HEK293 (cell line): ENCODE measurements around the gene PRR36.
A peak's percentile ranks its signal among the peaks of the same experiment; 100 is the strongest.

Experiments
- INSM2 ChIP-seq: fragments of 450-650 bp; formaldehyde crosslinking; IDR thresholded peaks from 2 replicates; pipeline ENCODE4 v1.5.1; 2016; ENCODE audit warnings: missing biosample characterization, missing genetic modification characterization
- OVOL3 ChIP-seq: fragments of 450-650 bp; formaldehyde crosslinking; IDR thresholded peaks from 2 replicates; pipeline ENCODE4 v1.5.1; 2016; ENCODE audit warnings: missing biosample characterization, missing genetic modification characterization
- YY1 ChIP-seq: fragments of 450-650 bp; formaldehyde crosslinking; IDR thresholded peaks from 2 replicates; pipeline ENCODE4 v1.5.1; 2018; ENCODE audit warnings: missing biosample characterization, missing genetic modification characterization
- ZBTB20 ChIP-seq: fragments of 450-650 bp; formaldehyde crosslinking; IDR thresholded peaks from 2 replicates; pipeline ENCODE4 v1.5.1; 2016; ENCODE audit warnings: missing biosample characterization, missing genetic modification characterization
- ZFP41 ChIP-seq: fragments of 450-650 bp; formaldehyde crosslinking; IDR thresholded peaks from 2 replicates; pipeline ENCODE4 v1.5.1; 2016; ENCODE audit warnings: missing biosample characterization, missing genetic modification characterization, borderline replicate concordance
- ZNF114 ChIP-seq: fragments of 450-650 bp; formaldehyde crosslinking; IDR thresholded peaks from 2 replicates; pipeline ENCODE4 v1.5.0; 2017; ENCODE audit warnings: missing biosample characterization, missing genetic modification characterization
- ZNF132 ChIP-seq: fragments of 450-650 bp; formaldehyde crosslinking; IDR thresholded peaks from 2 replicates; pipeline ENCODE4 v1.5.1; 2017; ENCODE audit warnings: missing biosample characterization, missing genetic modification characterization, borderline replicate concordance
- ZNF214 ChIP-seq: fragments of 450-650 bp; formaldehyde crosslinking; IDR thresholded peaks from 2 replicates; pipeline ENCODE4 v1.5.1; 2017; ENCODE audit warnings: missing biosample characterization, mild to moderate bottlenecking, missing genetic modification characterization, borderline replicate concordance
- ZNF302 ChIP-seq: fragments of 450-650 bp; formaldehyde crosslinking; IDR thresholded peaks from 2 replicates; pipeline ENCODE4 v1.5.1; 2016; ENCODE audit warnings: missing biosample characterization, missing genetic modification characterization, low read depth
- ZNF548 ChIP-seq: fragments of 450-650 bp; formaldehyde crosslinking; IDR thresholded peaks from 2 replicates; pipeline ENCODE4 v1.5.1; 2016; ENCODE audit warnings: missing biosample characterization, missing genetic modification characterization
- ZNF626 ChIP-seq: fragments of 450-650 bp; sonication (Bioruptor Pico); formaldehyde crosslinking; IDR thresholded peaks from 2 replicates; pipeline ENCODE4 v1.5.1; 2018; ENCODE audit warnings: missing biosample characterization, missing genetic modification characterization, inconsistent platforms
- ZNF677 ChIP-seq: fragments of 450-650 bp; IDR thresholded peaks from 2 replicates; pipeline ENCODE4 v1.5.0; 2018; ENCODE audit warnings: missing biosample characterization, mild to moderate bottlenecking, missing genetic modification characterization, moderate library complexity
- ZNF701 ChIP-seq: fragments of 450-650 bp; formaldehyde crosslinking; IDR thresholded peaks from 2 replicates; pipeline ENCODE4 v1.5.1; 2016; ENCODE audit warnings: missing biosample characterization, missing genetic modification characterization
- ZNF704 ChIP-seq: fragments of 450-650 bp; formaldehyde crosslinking; IDR thresholded peaks from 2 replicates; pipeline ENCODE4 v1.5.1; 2016; ENCODE audit warnings: missing biosample characterization, missing genetic modification characterization
- ZNF707 ChIP-seq: fragments of 450-650 bp; formaldehyde crosslinking; IDR thresholded peaks from 2 replicates; pipeline ENCODE4 v1.5.1; 2016; ENCODE audit warnings: missing biosample characterization, missing genetic modification characterization
- TF ChIP-seq, protein P1 (sequence below): fragments of 450-650 bp; formaldehyde crosslinking; IDR thresholded peaks from 2 replicates; pipeline ENCODE4 v1.5.0; 2017; ENCODE audit warnings: missing biosample characterization, missing genetic modification characterization, borderline replicate concordance
- TF ChIP-seq, protein P2 (sequence below): fragments of 450-650 bp; formaldehyde crosslinking; IDR thresholded peaks from 2 replicates; pipeline ENCODE4 v1.5.1; 2017; ENCODE audit warnings: missing biosample characterization, missing genetic modification characterization
- TF ChIP-seq, protein P3 (sequence below): fragments of 450-650 bp; formaldehyde crosslinking; IDR thresholded peaks from 2 replicates; pipeline ENCODE4 v1.5.1; 2016; ENCODE audit warnings: missing biosample characterization, missing genetic modification characterization

PRR36 gene

DNA sequence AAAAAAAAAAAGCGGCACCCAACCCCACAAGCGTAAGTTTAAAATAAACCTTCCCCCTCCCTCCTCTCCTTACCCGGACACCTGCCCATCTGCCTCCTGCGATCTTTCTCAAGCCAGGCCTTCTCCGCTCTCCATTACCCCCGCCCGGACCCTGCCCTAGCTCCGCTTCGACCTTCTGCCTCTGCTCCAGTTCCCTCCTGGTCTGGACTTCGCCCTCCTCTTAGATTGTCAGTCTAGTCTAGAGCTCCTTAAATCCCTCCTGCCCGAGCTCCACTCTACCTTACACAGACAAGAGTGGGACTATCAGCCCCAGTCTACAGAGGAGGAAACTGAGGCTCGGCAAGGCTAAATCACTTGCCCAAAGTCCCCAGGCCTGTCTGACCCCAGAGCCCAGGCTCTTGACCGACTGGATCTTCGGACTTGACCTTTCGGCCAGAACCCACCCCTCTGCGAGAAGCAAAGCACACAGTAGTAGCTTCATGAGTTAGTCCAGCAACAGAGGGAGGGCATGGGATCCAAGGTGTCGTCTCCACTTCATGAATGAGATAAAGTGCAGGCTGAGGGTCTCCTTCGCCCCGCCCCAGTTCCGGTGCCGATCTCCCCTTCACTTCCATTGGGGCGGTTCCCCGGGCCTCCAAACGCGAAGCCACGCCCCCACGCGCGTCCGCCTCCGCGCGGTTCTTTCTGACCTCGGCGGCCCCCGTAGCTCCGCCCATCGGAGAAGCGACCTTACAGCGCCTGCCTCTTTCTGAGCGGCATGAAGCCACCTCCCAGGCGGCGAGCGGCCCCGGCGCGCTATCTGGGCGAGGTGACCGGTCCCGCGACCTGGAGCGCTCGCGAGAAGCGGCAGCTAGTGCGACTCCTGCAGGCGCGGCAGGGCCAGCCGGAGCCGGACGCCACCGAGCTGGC, 45.7 kb upstream of the PRR36 start, which contains the start of gene SNAPC2 (continued):
- TF ChIP-seq, protein P1, sequence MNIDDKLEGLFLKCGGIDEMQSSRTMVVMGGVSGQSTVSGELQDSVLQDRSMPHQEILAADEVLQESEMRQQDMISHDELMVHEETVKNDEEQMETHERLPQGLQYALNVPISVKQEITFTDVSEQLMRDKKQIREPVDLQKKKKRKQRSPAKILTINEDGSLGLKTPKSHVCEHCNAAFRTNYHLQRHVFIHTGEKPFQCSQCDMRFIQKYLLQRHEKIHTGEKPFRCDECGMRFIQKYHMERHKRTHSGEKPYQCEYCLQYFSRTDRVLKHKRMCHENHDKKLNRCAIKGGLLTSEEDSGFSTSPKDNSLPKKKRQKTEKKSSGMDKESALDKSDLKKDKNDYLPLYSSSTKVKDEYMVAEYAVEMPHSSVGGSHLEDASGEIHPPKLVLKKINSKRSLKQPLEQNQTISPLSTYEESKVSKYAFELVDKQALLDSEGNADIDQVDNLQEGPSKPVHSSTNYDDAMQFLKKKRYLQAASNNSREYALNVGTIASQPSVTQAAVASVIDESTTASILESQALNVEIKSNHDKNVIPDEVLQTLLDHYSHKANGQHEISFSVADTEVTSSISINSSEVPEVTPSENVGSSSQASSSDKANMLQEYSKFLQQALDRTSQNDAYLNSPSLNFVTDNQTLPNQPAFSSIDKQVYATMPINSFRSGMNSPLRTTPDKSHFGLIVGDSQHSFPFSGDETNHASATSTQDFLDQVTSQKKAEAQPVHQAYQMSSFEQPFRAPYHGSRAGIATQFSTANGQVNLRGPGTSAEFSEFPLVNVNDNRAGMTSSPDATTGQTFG (tag by site-specific recombination): no peak
- no peak for TF ChIP-seq ZNF302
- no peak for TF ChIP-seq ZNF214
- peak; percentile 80 for TF ChIP-seq ZBTB20 (tag by site-specific recombination)
- TF ChIP-seq OVOL3 (tag by site-specific recombination): no peak
- no peak for TF ChIP-seq ZNF707 (tag by site-specific recombination)
- TF ChIP-seq YY1 (tag by site-specific recombination): no peak
- TF ChIP-seq ZFP41 (tag by site-specific recombination): no peak
- no peak for TF ChIP-seq ZNF548 (tag by site-specific recombination)
- TF ChIP-seq ZNF704 (tag by site-specific recombination): no peak
- no peak for TF ChIP-seq ZNF132 (tag by site-specific recombination)
- TF ChIP-seq, protein P2, sequence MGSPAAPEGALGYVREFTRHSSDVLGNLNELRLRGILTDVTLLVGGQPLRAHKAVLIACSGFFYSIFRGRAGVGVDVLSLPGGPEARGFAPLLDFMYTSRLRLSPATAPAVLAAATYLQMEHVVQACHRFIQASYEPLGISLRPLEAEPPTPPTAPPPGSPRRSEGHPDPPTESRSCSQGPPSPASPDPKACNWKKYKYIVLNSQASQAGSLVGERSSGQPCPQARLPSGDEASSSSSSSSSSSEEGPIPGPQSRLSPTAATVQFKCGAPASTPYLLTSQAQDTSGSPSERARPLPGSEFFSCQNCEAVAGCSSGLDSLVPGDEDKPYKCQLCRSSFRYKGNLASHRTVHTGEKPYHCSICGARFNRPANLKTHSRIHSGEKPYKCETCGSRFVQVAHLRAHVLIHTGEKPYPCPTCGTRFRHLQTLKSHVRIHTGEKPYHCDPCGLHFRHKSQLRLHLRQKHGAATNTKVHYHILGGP (tag by site-specific recombination): no peak
- TF ChIP-seq INSM2 (tag by site-specific recombination): no peak
- TF ChIP-seq ZNF677 (tag by site-specific recombination): no peak
- no peak for TF ChIP-seq ZNF114
- no peak for TF ChIP-seq ZNF701 (tag by site-specific recombination)
- TF ChIP-seq, protein P3, sequence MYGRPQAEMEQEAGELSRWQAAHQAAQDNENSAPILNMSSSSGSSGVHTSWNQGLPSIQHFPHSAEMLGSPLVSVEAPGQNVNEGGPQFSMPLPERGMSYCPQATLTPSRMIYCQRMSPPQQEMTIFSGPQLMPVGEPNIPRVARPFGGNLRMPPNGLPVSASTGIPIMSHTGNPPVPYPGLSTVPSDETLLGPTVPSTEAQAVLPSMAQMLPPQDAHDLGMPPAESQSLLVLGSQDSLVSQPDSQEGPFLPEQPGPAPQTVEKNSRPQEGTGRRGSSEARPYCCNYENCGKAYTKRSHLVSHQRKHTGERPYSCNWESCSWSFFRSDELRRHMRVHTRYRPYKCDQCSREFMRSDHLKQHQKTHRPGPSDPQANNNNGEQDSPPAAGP (tag by site-specific recombination): peak; percentile 40; the same call in 1 of the 2 replicates
- no peak for TF ChIP-seq ZNF626 (tag by site-specific recombination)
